ACC112 (cell line): ENCODE measurements around the gene STARD7.
"Not testable (repeated sequence)": the region's sequence is repeated elsewhere in the genome, so short reads cannot be mapped to it uniquely, and the experiment has no call there.

Experiments used
- H2AFZ ChIP-seq: fragments of 200-600 bp; sonication (generic); one replicate; pipeline ENCODE4 v1.6.0; 2017; ENCODE audit warnings: antibody characterized with exemption, low read length; ENCODE audit not compliant: unreplicated experiment
- H3K27ac ChIP-seq: fragments of 200-600 bp; sonication (generic); 2 replicates; pipeline ENCODE4 v1.5.1; 2014; ENCODE audit warnings: low read depth, mild to moderate bottlenecking, antibody characterized with exemption, low read length, moderate library complexity
- H3K27me3 ChIP-seq: fragments of 200-600 bp; sonication (generic); 2 replicates; pipeline ENCODE4 v1.6.1; 2014; ENCODE audit warnings: mild to moderate bottlenecking, antibody characterized with exemption, low read length, moderate library complexity, mixed read lengths; ENCODE audit not compliant: insufficient read depth
- H3K36me3 ChIP-seq: fragments of 200-600 bp; sonication (generic); 2 replicates; pipeline ENCODE4 v1.6.1; 2016; ENCODE audit warnings: mild to moderate bottlenecking, antibody characterized with exemption, low read length, moderate library complexity, mixed read lengths; ENCODE audit not compliant: insufficient read depth
- H3K4me1 ChIP-seq: fragments of 200-600 bp; sonication (generic); one replicate; pipeline ENCODE4 v1.6.1; 2016; ENCODE audit warnings: low read length, mixed read lengths; ENCODE audit not compliant: insufficient read depth, unreplicated experiment, control insufficient read depth
- H3K4me3 ChIP-seq: fragments of 200-600 bp; sonication (generic); 2 replicates; pipeline ENCODE4 v1.5.1; 2014; ENCODE audit warnings: mild to moderate bottlenecking, low read depth, low read length
- H3K79me2 ChIP-seq: fragments of 200-600 bp; sonication (generic); one replicate; pipeline ENCODE4 v1.6.0; 2016; ENCODE audit warnings: low read length; ENCODE audit not compliant: control insufficient read depth, unreplicated experiment, insufficient read depth

The STARD7 gene

GRCh38 chr2:96236882-96237281, 28.3 kb upstream of the STARD7 start:
- Histone ChIP-seq H3K4me1 (peaks cover 4% of the 10 kb centered on the region), H3K79me2 (no peaks in the 10 kb centered on the region), H3K36me3 (no peaks in the 10 kb centered on the region), H3K27me3 (no peaks in the 10 kb centered on the region), H3K4me3 (no peak overlapping the region), H3K27ac (no peak overlapping the region), H2AFZ (no peak overlapping the region)

DNA sequence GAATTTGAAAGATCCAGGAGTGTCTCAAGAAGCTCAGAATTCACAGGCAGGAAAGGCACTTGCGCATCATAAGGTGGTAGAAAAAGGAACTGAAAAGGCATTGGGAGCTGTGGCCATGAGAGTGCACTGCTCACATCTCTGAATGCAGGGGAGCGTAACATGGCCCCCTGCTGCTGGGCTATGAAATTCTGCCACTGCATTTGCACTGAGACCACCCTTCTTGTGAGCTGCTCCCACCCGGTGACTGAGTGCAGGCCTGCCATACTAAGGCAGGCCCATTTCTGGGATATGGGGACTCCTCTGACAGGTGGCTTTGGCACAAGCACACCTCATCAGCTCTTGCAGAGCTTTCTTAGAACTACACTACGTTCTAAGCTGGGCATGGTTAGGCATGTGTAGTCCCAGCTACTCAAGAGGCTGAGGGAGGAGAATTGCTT, 25.3 kb upstream of the STARD7 start:
- Histone ChIP-seq H3K27ac (no peak overlapping the region), H3K79me2 (no peaks in the 10 kb centered on the region), H3K4me3 (no peak overlapping the region), H3K36me3 (no peaks in the 10 kb centered on the region), H3K4me1 (no peaks in the 10 kb centered on the region), H3K27me3 (no peaks in the 10 kb centered on the region), H2AFZ (no peak overlapping the region)

DNA sequence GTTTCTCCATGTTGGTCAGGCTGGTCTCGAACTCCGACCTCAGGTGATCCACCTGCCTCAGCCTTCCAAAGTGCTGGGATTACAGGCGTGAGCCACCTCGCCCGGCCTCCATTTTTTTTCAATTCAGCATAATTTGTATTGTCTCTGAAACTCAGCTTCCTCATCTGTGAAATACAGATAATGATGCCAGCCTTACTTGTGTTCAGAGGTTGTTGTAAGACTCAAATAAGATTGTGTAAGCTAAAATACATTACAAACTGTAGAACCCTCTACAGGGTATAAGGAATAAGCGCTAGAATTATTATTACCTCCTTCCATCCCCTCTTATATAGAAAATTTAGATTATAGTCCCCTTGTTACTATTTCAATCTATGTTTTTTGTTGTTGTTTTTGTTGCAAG, 24.8 kb upstream of the STARD7 start:
- no peaks in the 10 kb centered on the region for H3K79me2 ChIP-seq
- H2AFZ ChIP-seq, result no peak overlapping the region
- no peaks in the 10 kb centered on the region for H3K4me1 ChIP-seq
- H3K27me3 ChIP-seq, result no peaks in the 10 kb centered on the region
- H3K36me3 ChIP-seq, result no peaks in the 10 kb centered on the region
- no peak overlapping the region for H3K27ac ChIP-seq
- no peak overlapping the region for H3K4me3 ChIP-seq

DNA sequence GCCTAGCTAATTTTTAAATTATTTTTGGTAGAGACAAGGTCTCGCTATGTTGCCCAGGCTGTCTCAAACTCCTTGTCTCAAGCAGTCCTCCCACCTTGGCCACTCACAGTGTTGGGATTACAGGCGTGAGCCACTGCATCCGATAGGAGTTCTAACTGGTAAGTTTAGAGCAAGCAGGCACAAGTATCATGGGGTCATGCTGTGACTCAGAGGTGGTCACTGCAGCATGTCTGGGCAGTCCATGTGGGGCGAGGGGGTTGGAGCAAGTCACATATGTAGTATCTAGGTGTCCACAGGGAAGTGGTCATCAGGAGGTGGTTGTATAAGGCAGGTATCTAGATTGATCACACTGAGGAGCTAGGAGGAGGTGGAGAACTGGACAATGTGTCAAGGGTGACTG, 22.7 kb upstream of the STARD7 start:
- Histone ChIP-seq H3K4me3 (no peak overlapping the region), H3K36me3 (no peaks in the 10 kb centered on the region), H3K27ac (no peak overlapping the region), H3K27me3 (no peaks in the 10 kb centered on the region), H3K79me2 (no peaks in the 10 kb centered on the region), H2AFZ (no peak overlapping the region), H3K4me1 (no peaks in the 10 kb centered on the region)

DNA sequence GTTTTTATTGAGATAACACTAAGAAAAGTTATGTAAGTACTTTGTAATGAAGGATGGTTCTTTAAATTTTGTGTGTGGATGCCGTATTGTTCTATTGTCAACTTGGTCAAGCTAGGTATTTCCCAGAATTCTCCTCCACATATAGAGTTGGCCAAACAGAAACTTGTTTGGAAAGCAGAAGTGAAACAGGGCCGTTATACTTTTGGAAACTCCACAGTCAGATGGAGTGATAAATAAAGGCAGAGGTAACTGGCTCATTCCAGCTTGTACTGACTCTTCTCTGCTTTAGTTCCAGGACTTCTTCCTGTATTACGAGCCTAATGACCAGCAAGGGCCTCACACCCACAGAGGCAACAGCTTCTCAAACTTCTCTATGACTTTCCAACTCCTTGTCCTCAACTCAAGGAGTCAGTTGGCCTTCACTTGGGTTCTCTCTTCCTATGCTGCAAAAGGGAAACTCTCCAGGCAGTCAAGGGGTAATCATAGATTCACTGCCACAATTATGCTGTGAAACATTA, 16.4 kb upstream of the STARD7 start:
- Histone ChIP-seq H3K27me3 (no peaks in the 10 kb centered on the region), H2AFZ (no peak overlapping the region), H3K36me3 (no peaks in the 10 kb centered on the region), H3K4me1 (no peaks in the 10 kb centered on the region), H3K4me3 (no peak overlapping the region), H3K27ac (no peak overlapping the region), H3K79me2 (no peaks in the 10 kb centered on the region)

- H3K79me2 ChIP-seq, H3K36me3 ChIP-seq, H2AFZ ChIP-seq, H3K4me1 ChIP-seq, H3K4me3 ChIP-seq, H3K27ac ChIP-seq, H3K27me3 ChIP-seq: not testable (repeated sequence)
Measured at GRCh38 chr2:96221106-96221505, 12.5 kb upstream of the STARD7 start.

GRCh38 chr2:96219959-96220358, 11.3 kb upstream of the STARD7 start:
- not testable (repeated sequence) for H3K79me2 ChIP-seq, H3K4me1 ChIP-seq, H3K27me3 ChIP-seq, H3K27ac ChIP-seq, H2AFZ ChIP-seq, H3K4me3 ChIP-seq, H3K36me3 ChIP-seq

DNA sequence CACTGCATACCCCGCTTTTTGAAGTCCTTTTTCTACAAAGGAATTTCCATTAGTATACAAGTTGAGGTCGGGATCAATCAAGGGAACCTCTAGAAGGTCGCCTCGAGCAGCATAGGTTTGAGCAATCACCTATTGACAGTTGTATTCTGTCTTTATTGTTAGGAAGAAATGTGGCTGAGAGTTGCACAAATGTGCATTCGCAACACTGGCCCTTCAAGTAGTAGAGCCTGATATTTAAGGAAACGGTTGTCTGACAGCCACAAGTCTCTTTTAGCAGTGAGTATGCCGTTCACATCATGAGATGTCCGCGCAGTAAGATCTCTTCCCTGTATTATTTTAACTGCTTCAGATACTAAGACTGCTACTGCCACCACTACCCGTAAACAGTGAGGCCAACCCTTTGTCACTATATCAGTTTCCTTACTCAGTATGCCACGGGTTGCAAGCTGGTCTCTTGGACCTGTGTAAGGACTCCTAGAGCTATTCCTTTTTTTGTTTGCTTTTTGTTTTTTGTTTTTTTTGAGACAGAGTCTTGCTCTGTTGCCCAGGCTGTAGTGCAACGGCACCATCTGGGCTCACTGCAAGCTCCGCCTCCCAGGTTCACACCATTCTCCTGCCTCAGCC, 10.0 kb upstream of the STARD7 start:
- Histone ChIP-seq H3K4me3 (no peak overlapping the region), H3K27me3 (no peaks in the 10 kb centered on the region), H3K36me3 (no peaks in the 10 kb centered on the region)

GRCh38 chr2:96214554-96214953, 5.9 kb upstream of the STARD7 start:
- H3K36me3 ChIP-seq, result no peaks in the 10 kb centered on the region
- H3K27me3 ChIP-seq, result no peaks in the 10 kb centered on the region
- H3K79me2 ChIP-seq, result peaks cover 13% of the 10 kb centered on the region
- no peak overlapping the region for H3K27ac ChIP-seq
- peaks cover 6% of the 10 kb centered on the region for H3K4me1 ChIP-seq
- H3K4me3 ChIP-seq, result no peak overlapping the region
- no peak overlapping the region for H2AFZ ChIP-seq

More for the DNA sequence above, 10.0 kb upstream of the STARD7 start:
- Histone ChIP-seq H3K27ac (no peak overlapping the region), H3K4me1 (no peaks in the 10 kb centered on the region), H3K79me2 (no peaks in the 10 kb centered on the region), H2AFZ (no peak overlapping the region)

DNA sequence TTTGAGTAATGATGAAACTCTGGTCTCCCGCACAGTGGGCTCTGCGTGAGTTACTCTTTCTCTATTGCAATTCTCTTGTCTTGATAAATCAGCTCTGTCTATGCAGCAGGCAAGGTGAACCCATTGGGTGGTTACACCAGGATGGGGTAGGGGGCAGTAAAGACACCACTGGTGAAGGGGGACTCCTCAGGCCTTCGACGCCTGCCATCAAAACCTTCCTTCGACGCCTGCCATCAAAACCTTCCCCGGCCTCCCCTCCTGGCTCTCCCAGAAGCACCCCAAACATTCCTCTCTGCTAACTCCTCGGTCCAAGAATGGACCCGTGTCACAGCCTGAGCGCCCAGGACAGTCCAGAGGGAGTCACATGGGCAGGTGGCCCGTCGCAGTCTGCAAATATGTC, 4.8 kb upstream of the STARD7 start:
- Histone ChIP-seq H3K79me2 (peaks cover 19% of the 10 kb centered on the region), H3K4me3 (no peak overlapping the region), H3K4me1 (peaks cover 9% of the 10 kb centered on the region), H3K27ac (no peak overlapping the region), H3K36me3 (no peaks in the 10 kb centered on the region), H2AFZ (no peak overlapping the region), H3K27me3 (no peaks in the 10 kb centered on the region)

GRCh38 chr2:96212339-96212738, 3.7 kb upstream of the STARD7 start:
- Histone ChIP-seq H3K36me3 (no peaks in the 10 kb centered on the region), H3K27ac (no peak overlapping the region), H3K79me2 (peaks cover 26% of the 10 kb centered on the region), H3K4me1 (peaks cover 9% of the 10 kb centered on the region), H3K4me3 (no peak overlapping the region), H3K27me3 (no peaks in the 10 kb centered on the region), H2AFZ (no peak overlapping the region)
